ENCODE data around the gene MAST2.

The MAST2 gene

DNA sequence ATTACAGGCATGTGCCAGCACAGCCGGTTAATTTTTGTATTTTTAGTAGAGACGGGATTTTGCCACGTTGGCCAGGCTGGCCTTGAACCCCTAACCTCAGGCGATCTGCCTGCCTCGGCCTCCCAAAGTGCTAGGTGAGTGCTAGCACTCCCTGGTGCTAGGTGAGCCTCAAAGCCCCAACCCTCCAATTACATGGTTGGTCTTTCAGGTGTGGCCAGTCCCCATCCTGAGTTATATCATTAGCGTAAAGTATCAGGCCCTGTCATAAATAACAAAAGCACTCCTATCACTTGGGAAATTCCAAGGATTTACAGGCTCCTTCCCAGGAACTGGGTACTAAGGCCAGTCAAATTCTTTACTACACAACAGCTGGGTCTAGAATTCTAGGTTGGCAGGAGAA is 191.0 kb downstream of the MAST2 start:
- Histone ChIP-seq H3K27me3 (ENCODE audit: low read depth, low read length) (no peaks in the 10 kb centered on the region), H3K9me3 (ENCODE audit: control insufficient read depth in 1 of 2, low read length in 2 of 2) (no peaks in the 10 kb centered on the region), H3K4me1 (ENCODE audit: control insufficient read depth in 1 of 2, insufficient read depth in 2 of 2, low read length in 2 of 2) (no peaks in the 10 kb centered on the region), H3K36me3 (ENCODE audit: control insufficient read depth in 1 of 2, insufficient read depth in 2 of 2, low read length in 2 of 2) (peaks cover 3% of the 10 kb centered on the region in 2 donors), H3K27ac (ENCODE audit: low read length) (no peak overlapping the region), H3K4me3 (ENCODE audit: low read depth in 1 of 2, low read length in 2 of 2) (no peak overlapping the region)

DNA sequence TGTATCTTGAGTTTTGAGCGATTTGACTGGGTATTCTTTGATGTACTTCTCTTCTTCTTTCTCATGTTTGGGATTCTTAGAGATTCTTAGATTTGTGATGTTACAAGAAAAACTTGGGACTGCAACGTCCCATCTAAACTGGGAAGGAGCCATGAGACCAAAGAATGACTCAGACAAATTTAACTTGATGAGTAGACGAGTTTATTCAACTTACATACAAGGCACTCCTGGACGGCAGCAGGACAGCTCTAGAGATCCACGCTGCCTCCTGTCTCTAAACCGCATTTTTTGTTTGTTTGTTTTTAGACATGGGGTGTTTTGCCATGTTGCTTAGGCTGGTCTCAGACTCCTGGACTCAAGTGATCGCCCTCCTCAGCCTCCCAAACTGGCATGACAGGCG is 191.9 kb downstream of the MAST2 start:
- Histone ChIP-seq H3K27me3 (ENCODE audit: low read depth, low read length) (no peaks in the 10 kb centered on the region), H3K9me3 (ENCODE audit: control insufficient read depth in 1 of 2, low read length in 2 of 2) (no peaks in the 10 kb centered on the region), H3K27ac (ENCODE audit: low read length) (no peak overlapping the region), H3K36me3 (ENCODE audit: control insufficient read depth in 1 of 2, insufficient read depth in 2 of 2, low read length in 2 of 2) (peaks cover 4 to 5% of the 10 kb centered on the region in 2 donors), H3K4me3 (ENCODE audit: low read depth in 1 of 2, low read length in 2 of 2) (no peak overlapping the region), H3K4me1 (ENCODE audit: control insufficient read depth in 1 of 2, insufficient read depth in 2 of 2, low read length in 2 of 2) (no peaks in the 10 kb centered on the region)

GRCh38 chr1:45998020-45998617 is 194.7 kb downstream of the MAST2 start:
- H3K4me3 ChIP-seq (ENCODE audit: low read depth in 1 of 2, low read length in 2 of 2): no peak overlapping the region

DNA sequence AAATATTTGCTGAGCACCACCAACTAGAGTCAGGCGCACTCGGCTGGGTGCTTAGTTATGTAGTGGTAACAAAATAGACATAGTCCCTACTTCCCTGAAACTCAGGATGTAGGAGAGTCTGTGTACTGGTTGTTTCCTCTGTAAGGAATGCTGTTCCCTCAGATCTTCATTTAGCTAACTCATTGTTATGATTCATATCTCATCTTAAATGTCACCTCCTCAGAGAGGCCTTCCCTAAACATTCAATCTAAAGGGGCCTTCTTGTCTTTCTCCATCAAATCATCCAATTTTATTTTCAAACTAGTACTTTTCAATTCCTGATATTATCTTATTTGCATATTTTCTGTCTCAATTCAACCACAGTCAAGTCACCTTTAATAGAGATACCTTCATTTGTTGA is 196.1 kb downstream of the MAST2 start:
- H3K27ac ChIP-seq (ENCODE audit: low read length): no peak overlapping the region
- no peak overlapping the region for H3K4me3 ChIP-seq (ENCODE audit: low read depth in 1 of 2, low read length in 2 of 2)
- peaks cover 4 to 5% of the 10 kb centered on the region in 2 donors for H3K36me3 ChIP-seq (ENCODE audit: control insufficient read depth in 1 of 2, insufficient read depth in 2 of 2, low read length in 2 of 2)

More at GRCh38 chr1:45998020-45998617, 194.7 kb downstream of the MAST2 start:
- H3K27ac ChIP-seq (ENCODE audit: low read length): no peak overlapping the region
- H3K36me3 ChIP-seq (ENCODE audit: control insufficient read depth in 1 of 2, insufficient read depth in 2 of 2, low read length in 2 of 2): peaks cover 4 to 5% of the 10 kb centered on the region in 2 donors
- no peaks in the 10 kb centered on the region for H3K9me3 ChIP-seq (ENCODE audit: control insufficient read depth in 1 of 2, low read length in 2 of 2)
- no peaks in the 10 kb centered on the region for H3K4me1 ChIP-seq (ENCODE audit: control insufficient read depth in 1 of 2, insufficient read depth in 2 of 2, low read length in 2 of 2)
- no peaks in the 10 kb centered on the region for H3K27me3 ChIP-seq (ENCODE audit: low read depth, low read length)

DNA sequence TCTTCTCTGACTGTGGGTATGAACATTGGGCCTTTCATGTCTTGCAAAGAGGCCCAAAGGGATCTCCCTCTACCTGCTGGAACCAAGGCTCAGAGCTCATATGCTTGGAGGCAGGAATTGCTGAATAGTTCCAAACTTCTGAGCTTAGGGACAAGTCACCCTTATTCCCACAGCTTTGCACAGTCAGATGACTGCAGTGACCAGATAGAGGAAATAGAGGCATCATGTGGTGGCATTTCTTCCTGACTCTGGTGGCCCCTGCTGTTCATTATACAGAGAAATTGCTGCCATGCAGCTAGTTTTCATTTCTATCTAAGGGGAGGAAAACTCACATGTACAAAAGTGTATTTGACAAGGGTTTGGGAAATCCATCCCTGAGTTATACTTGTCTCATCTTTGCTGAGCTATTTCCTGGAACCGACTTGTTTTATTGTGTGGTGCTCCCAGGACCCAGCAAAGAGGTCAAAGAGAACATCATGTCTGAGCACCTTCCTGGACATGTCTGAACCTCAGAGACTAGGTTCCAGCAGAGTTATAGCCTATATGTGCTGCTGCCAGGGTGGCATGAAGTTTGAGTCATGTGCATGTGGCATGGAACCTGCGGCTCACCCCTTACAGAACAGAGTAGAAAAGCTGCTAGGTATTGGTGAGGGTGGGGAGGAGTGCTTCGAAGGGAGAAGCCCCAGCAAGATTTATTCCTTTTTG is 197.8 kb downstream of the MAST2 start:
- no peak overlapping the region for H3K4me3 ChIP-seq (ENCODE audit: low read depth in 1 of 2, low read length in 2 of 2)
- no peaks in the 10 kb centered on the region for H3K27me3 ChIP-seq (ENCODE audit: low read depth, low read length)
- H3K27ac ChIP-seq (ENCODE audit: low read length): no peak overlapping the region
- no peaks in the 10 kb centered on the region for H3K9me3 ChIP-seq (ENCODE audit: control insufficient read depth in 1 of 2, low read length in 2 of 2)
- peaks cover 4 to 5% of the 10 kb centered on the region in 2 donors for H3K36me3 ChIP-seq (ENCODE audit: control insufficient read depth in 1 of 2, insufficient read depth in 2 of 2, low read length in 2 of 2)
- H3K4me1 ChIP-seq (ENCODE audit: control insufficient read depth in 1 of 2, insufficient read depth in 2 of 2, low read length in 2 of 2): no peaks in the 10 kb centered on the region

More for the DNA sequence above, 196.1 kb downstream of the MAST2 start:
- Histone ChIP-seq H3K4me1 (ENCODE audit: control insufficient read depth in 1 of 2, insufficient read depth in 2 of 2, low read length in 2 of 2) (no peaks in the 10 kb centered on the region), H3K27me3 (ENCODE audit: low read depth, low read length) (no peaks in the 10 kb centered on the region), H3K9me3 (ENCODE audit: control insufficient read depth in 1 of 2, low read length in 2 of 2) (no peaks in the 10 kb centered on the region)

- Histone ChIP-seq H3K36me3 (ENCODE audit: control insufficient read depth in 1 of 2, insufficient read depth in 2 of 2, low read length in 2 of 2) (peaks cover 13 to 15% of the 10 kb centered on the region in 2 donors), H3K4me1 (ENCODE audit: control insufficient read depth in 1 of 2, insufficient read depth in 2 of 2, low read length in 2 of 2) (no peaks in the 10 kb centered on the region), H3K4me3 (ENCODE audit: low read depth in 1 of 2, low read length in 2 of 2) (no peak overlapping the region), H3K27ac (ENCODE audit: low read length) (no peak overlapping the region), H3K27me3 (ENCODE audit: low read depth, low read length) (no peaks in the 10 kb centered on the region), H3K9me3 (ENCODE audit: control insufficient read depth in 1 of 2, low read length in 2 of 2) (no peaks in the 10 kb centered on the region)
Measured at GRCh38 chr1:46002551-46003150, 199.2 kb downstream of the MAST2 start.

DNA sequence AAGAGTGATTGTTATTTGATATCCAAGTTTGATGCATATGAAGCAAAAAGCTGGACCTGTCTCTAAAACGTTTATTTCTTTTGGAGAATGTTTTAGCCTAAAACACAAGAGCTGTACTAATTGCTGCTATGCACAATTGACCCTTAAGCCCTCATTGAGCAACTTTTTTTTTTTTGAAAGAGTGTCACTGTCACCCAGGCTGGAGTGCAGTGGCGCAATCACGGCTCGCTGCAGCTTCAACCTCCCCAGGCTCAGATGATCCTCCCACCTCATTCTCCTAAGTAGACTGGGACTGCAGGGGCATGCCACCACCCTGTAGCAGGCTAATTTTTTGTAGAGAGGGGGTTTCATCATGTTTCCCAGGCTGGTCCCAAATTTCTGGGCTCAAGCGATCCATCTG is 199.9 kb downstream of the MAST2 start:
- H3K27me3 ChIP-seq (ENCODE audit: low read depth, low read length): no peaks in the 10 kb centered on the region
- H3K36me3 ChIP-seq (ENCODE audit: control insufficient read depth in 1 of 2, insufficient read depth in 2 of 2, low read length in 2 of 2): peaks cover 20 to 22% of the 10 kb centered on the region in 2 donors
- no peaks in the 10 kb centered on the region for H3K4me1 ChIP-seq (ENCODE audit: control insufficient read depth in 1 of 2, insufficient read depth in 2 of 2, low read length in 2 of 2)
- no peak overlapping the region for H3K27ac ChIP-seq (ENCODE audit: low read length)
- H3K4me3 ChIP-seq (ENCODE audit: low read depth in 1 of 2, low read length in 2 of 2): no peak overlapping the region
- no peaks in the 10 kb centered on the region for H3K9me3 ChIP-seq (ENCODE audit: control insufficient read depth in 1 of 2, low read length in 2 of 2)

- H3K27me3 ChIP-seq (ENCODE audit: low read depth, low read length): no peaks in the 10 kb centered on the region
- no peak overlapping the region for H3K27ac ChIP-seq (ENCODE audit: low read length)
- H3K9me3 ChIP-seq (ENCODE audit: control insufficient read depth in 1 of 2, low read length in 2 of 2): no peaks in the 10 kb centered on the region
- H3K4me1 ChIP-seq (ENCODE audit: control insufficient read depth in 1 of 2, insufficient read depth in 2 of 2, low read length in 2 of 2): no peaks in the 10 kb centered on the region
- H3K4me3 ChIP-seq (ENCODE audit: low read depth in 1 of 2, low read length in 2 of 2): no peak overlapping the region
- peaks cover 27 to 29% of the 10 kb centered on the region in 2 donors for H3K36me3 ChIP-seq (ENCODE audit: control insufficient read depth in 1 of 2, insufficient read depth in 2 of 2, low read length in 2 of 2)
Measured at GRCh38 chr1:46004492-46004891, 201.1 kb downstream of the MAST2 start.

- Histone ChIP-seq H3K9me3 (ENCODE audit: control insufficient read depth in 1 of 2, low read length in 2 of 2) (no peaks in the 10 kb centered on the region), H3K4me1 (ENCODE audit: control insufficient read depth in 1 of 2, insufficient read depth in 2 of 2, low read length in 2 of 2) (no peaks in the 10 kb centered on the region), H3K27ac (ENCODE audit: low read length) (no peak overlapping the region), H3K27me3 (ENCODE audit: low read depth, low read length) (no peaks in the 10 kb centered on the region), H3K36me3 (ENCODE audit: control insufficient read depth in 1 of 2, insufficient read depth in 2 of 2, low read length in 2 of 2) (peaks cover 33 to 40% of the 10 kb centered on the region in 2 donors), H3K4me3 (ENCODE audit: low read depth in 1 of 2, low read length in 2 of 2) (no peak overlapping the region)
Measured at GRCh38 chr1:46005594-46005993, 202.2 kb downstream of the MAST2 start.

GRCh38 chr1:46008585-46008984 is 205.2 kb downstream of the MAST2 start:
- H3K4me3 ChIP-seq (ENCODE audit: low read depth in 1 of 2, low read length in 2 of 2): no peak overlapping the region
- H3K27ac ChIP-seq (ENCODE audit: low read length): no peak overlapping the region
- H3K27me3 ChIP-seq (ENCODE audit: low read depth, low read length): no peaks in the 10 kb centered on the region
- peaks cover 46 to 51% of the 10 kb centered on the region in 2 donors for H3K36me3 ChIP-seq (ENCODE audit: control insufficient read depth in 1 of 2, insufficient read depth in 2 of 2, low read length in 2 of 2)
- no peaks in the 10 kb centered on the region for H3K9me3 ChIP-seq (ENCODE audit: control insufficient read depth in 1 of 2, low read length in 2 of 2)
- no peaks in the 10 kb centered on the region for H3K4me1 ChIP-seq (ENCODE audit: control insufficient read depth in 1 of 2, insufficient read depth in 2 of 2, low read length in 2 of 2)

- Histone ChIP-seq H3K4me3 (ENCODE audit: low read depth in 1 of 2, low read length in 2 of 2) (no peak overlapping the region), H3K27ac (ENCODE audit: low read length) (no peak overlapping the region), H3K27me3 (ENCODE audit: low read depth, low read length) (no peaks in the 10 kb centered on the region), H3K36me3 (ENCODE audit: control insufficient read depth in 1 of 2, insufficient read depth in 2 of 2, low read length in 2 of 2) (peaks cover 46 to 51% of the 10 kb centered on the region in 2 donors), H3K4me1 (ENCODE audit: control insufficient read depth in 1 of 2, insufficient read depth in 2 of 2, low read length in 2 of 2) (no peaks in the 10 kb centered on the region), H3K9me3 (ENCODE audit: control insufficient read depth in 1 of 2, low read length in 2 of 2) (no peaks in the 10 kb centered on the region)
Measured at GRCh38 chr1:46010611-46011010, 207.2 kb downstream of the MAST2 start.

All from muscle layer of duodenum (tissue), 2 donors.